ENCODE results near the gene INCENP. TPM values are rescaled to one million over a fixed set of nuclear protein-coding genes. Genes with fewer than 3 reads are reported as not detected.

The INCENP gene
- total and polyA plus RNA-seq, 5 donors from 2014 or later: 1.0 to 36.6 (median 2.5) TPM

- ATAC-seq (ENCODE audit: low read depth in 2 of 2) (no peak), DNase-seq (no peak)
- Mint-ChIP-seq H3K4me1 (peaks cover 0 to 3% (median 0%) of the 10 kb centered on the region in 4 donors), H3K27me3 (peaks cover 30% of the 10 kb centered on the region), H3K4me3 (no peak overlapping the region), H3K9me3 (peaks cover 0 to 9% (median 0%) of the 10 kb centered on the region in 7 donors), H3K36me3 (no peaks in the 10 kb centered on the region), H3K27ac (no peak overlapping the region)
- peaks cover 0 to 5% of the 10 kb centered on the region in 2 experiments for H3K9me3 ChIP-seq (ENCODE audit: control insufficient read depth in 2 of 2, low read length in 2 of 2)
- H3K36me3 ChIP-seq (ENCODE audit: control insufficient read depth, insufficient read depth, low read length): no peaks in the 10 kb centered on the region
- no peaks in the 10 kb centered on the region for H3K27me3 ChIP-seq (ENCODE audit: control insufficient read depth, insufficient read depth, low read length)
- H3K4me3 ChIP-seq (ENCODE audit: low read depth, low read length): no peak overlapping the region
- no peak overlapping the region for H3K27ac ChIP-seq (ENCODE audit: insufficient read depth, low read length, poor library complexity, severe bottlenecking)
- peaks cover 5% of the 10 kb centered on the region for H3K4me1 ChIP-seq (ENCODE audit: control insufficient read depth, insufficient read depth, low read length, poor library complexity, severe bottlenecking)
Observed at GRCh38 chr11:62115085-62115694, 8.6 kb upstream of the INCENP start.

GRCh38 chr11:62116451-62116850 is 7.4 kb upstream of the INCENP start:
- Mint-ChIP-seq H3K27ac (peak overlapping the region in 1 of 3 donors; percentile 1), H3K4me1 (peaks cover 0 to 3% (median 0%) of the 10 kb centered on the region in 4 donors)
- ATAC-seq (ENCODE audit: low read depth in 2 of 2): no peak

DNA sequence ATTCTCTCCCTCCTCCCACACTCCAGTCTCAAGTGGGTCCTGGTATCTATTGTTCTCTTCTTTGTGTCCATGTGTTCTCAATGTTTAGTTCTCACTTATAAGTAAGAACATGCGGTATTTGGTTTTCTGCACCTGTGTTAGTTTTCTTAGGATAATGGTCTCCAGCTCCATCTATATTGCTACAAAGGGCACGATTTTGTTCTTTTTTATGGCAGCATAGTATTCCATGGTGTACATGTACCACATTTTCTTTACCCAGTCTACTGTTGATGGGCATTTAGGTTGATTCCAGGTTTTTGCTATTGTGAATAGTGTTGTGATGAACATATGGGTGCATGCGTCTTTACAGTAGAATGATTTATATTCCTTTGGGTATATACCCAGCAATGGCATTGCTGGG is 4.2 kb upstream of the INCENP start:
- Histone ChIP-seq H3K27ac (ENCODE audit: insufficient read depth, low read length, poor library complexity, severe bottlenecking) (no peak overlapping the region), H3K4me1 (ENCODE audit: control insufficient read depth, insufficient read depth, low read length, poor library complexity, severe bottlenecking) (peaks cover 9% of the 10 kb centered on the region), H3K36me3 (ENCODE audit: control insufficient read depth, insufficient read depth, low read length) (no peaks in the 10 kb centered on the region), H3K27me3 (ENCODE audit: control insufficient read depth, insufficient read depth, low read length) (no peaks in the 10 kb centered on the region), H3K9me3 (ENCODE audit: control insufficient read depth in 2 of 2, low read length in 2 of 2) (peaks cover 0 to 5% of the 10 kb centered on the region in 2 experiments), H3K4me3 (ENCODE audit: low read depth, low read length) (no peak overlapping the region)
- H3K4me1 Mint-ChIP-seq: peaks cover 5 to 11% (median 8%) of the 10 kb centered on the region in 4 donors
- peaks cover 0 to 9% (median 0%) of the 10 kb centered on the region in 7 donors for H3K9me3 Mint-ChIP-seq
- ATAC-seq (ENCODE audit: low read depth in 2 of 2) (no peak), DNase-seq (no peak)
- H3K27ac Mint-ChIP-seq: no peak overlapping the region
- peaks cover 42% of the 10 kb centered on the region for H3K27me3 Mint-ChIP-seq
- H3K4me3 Mint-ChIP-seq: no peak overlapping the region
- no peaks in the 10 kb centered on the region for H3K36me3 Mint-ChIP-seq

More at GRCh38 chr11:62116451-62116850, 7.4 kb upstream of the INCENP start:
- Histone ChIP-seq H3K4me1 (ENCODE audit: control insufficient read depth, insufficient read depth, low read length, poor library complexity, severe bottlenecking) (peaks cover 5% of the 10 kb centered on the region), H3K27me3 (ENCODE audit: control insufficient read depth, insufficient read depth, low read length) (no peaks in the 10 kb centered on the region), H3K27ac (ENCODE audit: insufficient read depth, low read length, poor library complexity, severe bottlenecking) (no peak overlapping the region), H3K9me3 (ENCODE audit: control insufficient read depth in 2 of 2, low read length in 2 of 2) (peaks cover 0 to 5% of the 10 kb centered on the region in 2 experiments), H3K4me3 (ENCODE audit: low read depth, low read length) (no peak overlapping the region), H3K36me3 (ENCODE audit: control insufficient read depth, insufficient read depth, low read length) (no peaks in the 10 kb centered on the region)
- Mint-ChIP-seq H3K27me3 (peaks cover 39% of the 10 kb centered on the region), H3K9me3 (peaks cover 0 to 9% (median 0%) of the 10 kb centered on the region in 7 donors), H3K36me3 (no peaks in the 10 kb centered on the region), H3K4me3 (no peak overlapping the region)
- no peak for DNase-seq

DNA sequence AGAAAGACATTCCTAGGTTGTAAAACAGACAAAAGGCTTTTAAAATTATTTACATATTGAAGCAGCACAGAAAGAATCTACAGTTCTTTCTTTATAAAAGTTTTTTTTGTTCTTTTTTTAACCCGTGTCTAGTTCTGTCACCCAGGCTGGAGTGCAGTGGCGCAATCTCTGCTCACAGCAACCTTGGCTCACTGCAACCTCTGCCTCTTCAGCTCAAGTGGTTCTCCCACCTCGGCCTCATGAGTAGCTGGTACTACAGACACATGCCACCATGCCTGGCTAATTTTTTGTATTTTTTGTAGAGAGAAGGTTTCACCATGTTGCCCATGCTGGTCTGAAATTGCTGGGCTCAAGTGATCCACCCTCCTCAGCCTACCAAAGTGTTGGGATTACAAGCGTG is 3.8 kb upstream of the INCENP start:
- Histone ChIP-seq H3K4me3 (ENCODE audit: low read depth, low read length) (no peak overlapping the region), H3K9me3 (ENCODE audit: control insufficient read depth in 2 of 2, low read length in 2 of 2) (peaks cover 0 to 5% of the 10 kb centered on the region in 2 experiments), H3K36me3 (ENCODE audit: control insufficient read depth, insufficient read depth, low read length) (no peaks in the 10 kb centered on the region), H3K27me3 (ENCODE audit: control insufficient read depth, insufficient read depth, low read length) (no peaks in the 10 kb centered on the region), H3K4me1 (ENCODE audit: control insufficient read depth, insufficient read depth, low read length, poor library complexity, severe bottlenecking) (peaks cover 13% of the 10 kb centered on the region), H3K27ac (ENCODE audit: insufficient read depth, low read length, poor library complexity, severe bottlenecking) (no peak overlapping the region)
- Mint-ChIP-seq H3K27me3 (peaks cover 37% of the 10 kb centered on the region), H3K4me1 (peaks cover 10 to 15% (median 13%) of the 10 kb centered on the region in 4 donors), H3K9me3 (peaks cover 0 to 9% (median 0%) of the 10 kb centered on the region in 7 donors), H3K36me3 (no peaks in the 10 kb centered on the region), H3K4me3 (no peak overlapping the region), H3K27ac (no peak overlapping the region)
- DNase-seq (no peak), ATAC-seq (ENCODE audit: low read depth in 2 of 2) (no peak)

DNA sequence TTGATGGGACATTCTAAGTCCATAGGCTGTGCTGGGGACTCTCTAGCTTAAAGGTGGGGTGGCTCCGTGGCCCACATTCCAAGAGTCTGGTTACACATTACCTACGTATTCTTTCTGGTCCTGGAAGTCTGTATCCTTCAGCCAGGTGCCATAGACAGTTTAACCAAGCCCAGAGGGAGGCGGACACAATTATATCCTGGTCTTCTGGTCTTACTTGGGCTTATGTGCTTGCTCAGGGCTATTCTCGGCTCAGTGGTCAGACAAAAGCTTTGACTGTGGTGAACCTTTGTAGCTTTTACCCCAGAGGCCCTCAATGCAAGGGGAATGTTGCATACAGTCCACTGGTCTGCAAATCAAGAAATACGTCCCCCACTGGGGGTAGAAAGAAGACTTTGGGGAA is 3.4 kb upstream of the INCENP start:
- ATAC-seq (ENCODE audit: low read depth in 2 of 2) (no peak), DNase-seq (no peak)
- H3K4me1 Mint-ChIP-seq: peaks cover 11 to 20% (median 15%) of the 10 kb centered on the region in 4 donors
- no peaks in the 10 kb centered on the region for H3K36me3 ChIP-seq (ENCODE audit: control insufficient read depth, insufficient read depth, low read length)
- peaks cover 0 to 9% (median 0%) of the 10 kb centered on the region in 7 donors for H3K9me3 Mint-ChIP-seq
- H3K27ac Mint-ChIP-seq: no peak overlapping the region
- no peak overlapping the region for H3K4me3 ChIP-seq (ENCODE audit: low read depth, low read length)
- no peaks in the 10 kb centered on the region for H3K27me3 ChIP-seq (ENCODE audit: control insufficient read depth, insufficient read depth, low read length)
- H3K27me3 Mint-ChIP-seq: peaks cover 36% of the 10 kb centered on the region
- no peak overlapping the region for H3K27ac ChIP-seq (ENCODE audit: insufficient read depth, low read length, poor library complexity, severe bottlenecking)
- H3K36me3 Mint-ChIP-seq: no peaks in the 10 kb centered on the region
- H3K4me1 ChIP-seq (ENCODE audit: control insufficient read depth, insufficient read depth, low read length, poor library complexity, severe bottlenecking): peaks cover 18% of the 10 kb centered on the region
- peaks cover 0 to 5% of the 10 kb centered on the region in 2 experiments for H3K9me3 ChIP-seq (ENCODE audit: control insufficient read depth in 2 of 2, low read length in 2 of 2)
- no peak overlapping the region for H3K4me3 Mint-ChIP-seq

GRCh38 chr11:62122076-62122475 is 1.7 kb upstream of the INCENP start:
- H3K9me3 ChIP-seq (ENCODE audit: control insufficient read depth in 2 of 2, low read length in 2 of 2): no peaks in the 10 kb centered on the region
- peaks cover 23% of the 10 kb centered on the region for H3K4me1 ChIP-seq (ENCODE audit: control insufficient read depth, insufficient read depth, low read length, poor library complexity, severe bottlenecking)
- no peak for DNase-seq
- no peak overlapping the region for H3K27ac ChIP-seq (ENCODE audit: insufficient read depth, low read length, poor library complexity, severe bottlenecking)
- H3K27ac Mint-ChIP-seq: no peak overlapping the region
- H3K36me3 ChIP-seq (ENCODE audit: control insufficient read depth, insufficient read depth, low read length): no peaks in the 10 kb centered on the region
- no peaks in the 10 kb centered on the region for H3K9me3 Mint-ChIP-seq
- H3K4me3 Mint-ChIP-seq: peak overlapping the region in 1 of 4 donors; percentile 3
- H3K4me1 Mint-ChIP-seq: peaks cover 11 to 33% (median 22%) of the 10 kb centered on the region in 4 donors
- no peaks in the 10 kb centered on the region for H3K36me3 Mint-ChIP-seq
- H3K4me3 ChIP-seq (ENCODE audit: low read depth, low read length): no peak overlapping the region
- no peaks in the 10 kb centered on the region for H3K27me3 ChIP-seq (ENCODE audit: control insufficient read depth, insufficient read depth, low read length)
- no peak for ATAC-seq (ENCODE audit: low read depth in 2 of 2)
- H3K27me3 Mint-ChIP-seq: peaks cover 28% of the 10 kb centered on the region

- Mint-ChIP-seq H3K4me1 (peaks cover 16 to 39% (median 28%) of the 10 kb centered on the region in 4 donors), H3K4me3 (peak overlapping the region; percentile 92 to 99 (median 94)), H3K27me3 (peaks cover 21% of the 10 kb centered on the region), H3K27ac (peak overlapping the region; percentile 82 to 96 (median 95)), H3K9me3 (no peaks in the 10 kb centered on the region), H3K36me3 (peaks cover 6% of the 10 kb centered on the region)
- H3K4me3 ChIP-seq (ENCODE audit: low read depth, low read length): peak overlapping the region; percentile 84
- no peaks in the 10 kb centered on the region for H3K9me3 ChIP-seq (ENCODE audit: control insufficient read depth in 2 of 2, low read length in 2 of 2)
- H3K36me3 ChIP-seq (ENCODE audit: control insufficient read depth, insufficient read depth, low read length): peaks cover 5% of the 10 kb centered on the region
- DNase-seq (peak in 1 of 3 donors; percentile 37), ATAC-seq (ENCODE audit: low read depth in 2 of 2) (no peak)
- H3K27ac ChIP-seq (ENCODE audit: insufficient read depth, low read length, poor library complexity, severe bottlenecking): peak overlapping the region; percentile 60
- H3K27me3 ChIP-seq (ENCODE audit: control insufficient read depth, insufficient read depth, low read length): no peaks in the 10 kb centered on the region
- peaks cover 23% of the 10 kb centered on the region for H3K4me1 ChIP-seq (ENCODE audit: control insufficient read depth, insufficient read depth, low read length, poor library complexity, severe bottlenecking)
Observed at GRCh38 chr11:62124186-62125113, 639 bp downstream of the INCENP start.
